Progenitor cell of endocrine pancreas (in vitro differentiated cells): ENCODE results near the gene MYO5A. TPM values are rescaled to one million over a fixed set of nuclear protein-coding genes. Genes with fewer than 3 reads are reported as not detected.
"Not testable (repeated sequence)": the region's sequence is repeated elsewhere in the genome, so short reads cannot be mapped to it uniquely, and the experiment has no call there.

Source experiments
- DNase-seq: peaks from one replicate; pipeline ENCODE4 v3.0.0; 2021; ENCODE audit warnings: low spot score; ENCODE audit not compliant: unreplicated experiment
- H3K27ac Mint-ChIP-seq: 2 replicates; pipeline ENCODE4 v1.8.0; 2021; ENCODE audit warnings: mild to moderate bottlenecking, moderate library complexity, mixed read lengths
- H3K27me3 Mint-ChIP-seq: 2 replicates; pipeline ENCODE4 v1.8.0; 2021; ENCODE audit warnings: mixed read lengths
- H3K36me3 Mint-ChIP-seq: 2 replicates; pipeline ENCODE4 v1.8.0; 2022; ENCODE audit warnings: mixed read lengths; ENCODE audit not compliant: insufficient read depth
- H3K4me1 Mint-ChIP-seq: 2 replicates; pipeline ENCODE4 v1.8.0; 2021; ENCODE audit warnings: low read depth, mixed read lengths
- H3K4me3 Mint-ChIP-seq: 2 replicates; pipeline ENCODE4 v1.8.0; 2021; ENCODE audit warnings: low read depth, mild to moderate bottlenecking, moderate library complexity, mixed read lengths
- H3K9me3 Mint-ChIP-seq: 2 replicates; pipeline ENCODE4 v1.8.0; 2021; ENCODE audit warnings: low read depth, mixed read lengths
- total RNA-seq: library from RNA; stranded (reverse); gene quantifications from 2 replicates; pipeline ENCODE4 v1.2.1, GENCODE V29; 2021
- TF ChIP-seq, protein P1 (sequence below): fragments of 200-600 bp; sonication (generic); IDR thresholded peaks from one replicate; pipeline ENCODE4 v1.5.0; 2021; ENCODE audit warnings: antibody characterized with exemption, mild to moderate bottlenecking; ENCODE audit not compliant: unreplicated experiment

Gene MYO5A
- total RNA-seq, 1 donor from 2014 or later, result 31.0 TPM

DNA sequence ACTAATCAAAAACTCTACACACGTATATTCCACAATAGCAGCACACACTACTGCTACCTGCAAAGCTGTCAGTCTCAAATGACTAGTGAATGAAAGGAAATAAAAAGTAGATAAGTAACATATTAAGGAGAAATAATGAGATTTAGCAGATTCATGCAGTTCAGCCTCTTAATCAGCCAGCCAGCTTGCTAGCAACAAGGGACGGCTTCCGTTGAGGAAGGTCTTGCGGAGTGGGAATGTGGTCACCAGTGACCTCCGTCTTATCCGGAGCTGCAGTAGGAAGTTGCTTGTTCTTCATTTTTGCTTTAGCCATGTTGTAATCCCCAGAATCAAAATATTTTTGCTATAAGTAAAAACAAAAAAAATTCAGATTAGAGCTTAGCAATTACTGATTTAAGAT, 23.1 kb upstream of the MYO5A start:
- peaks cover 10% of the 10 kb centered on the region for H3K4me1 Mint-ChIP-seq
- H3K9me3 Mint-ChIP-seq, result no peaks in the 10 kb centered on the region
- no peak for DNase-seq
- TF ChIP-seq, protein P1, sequence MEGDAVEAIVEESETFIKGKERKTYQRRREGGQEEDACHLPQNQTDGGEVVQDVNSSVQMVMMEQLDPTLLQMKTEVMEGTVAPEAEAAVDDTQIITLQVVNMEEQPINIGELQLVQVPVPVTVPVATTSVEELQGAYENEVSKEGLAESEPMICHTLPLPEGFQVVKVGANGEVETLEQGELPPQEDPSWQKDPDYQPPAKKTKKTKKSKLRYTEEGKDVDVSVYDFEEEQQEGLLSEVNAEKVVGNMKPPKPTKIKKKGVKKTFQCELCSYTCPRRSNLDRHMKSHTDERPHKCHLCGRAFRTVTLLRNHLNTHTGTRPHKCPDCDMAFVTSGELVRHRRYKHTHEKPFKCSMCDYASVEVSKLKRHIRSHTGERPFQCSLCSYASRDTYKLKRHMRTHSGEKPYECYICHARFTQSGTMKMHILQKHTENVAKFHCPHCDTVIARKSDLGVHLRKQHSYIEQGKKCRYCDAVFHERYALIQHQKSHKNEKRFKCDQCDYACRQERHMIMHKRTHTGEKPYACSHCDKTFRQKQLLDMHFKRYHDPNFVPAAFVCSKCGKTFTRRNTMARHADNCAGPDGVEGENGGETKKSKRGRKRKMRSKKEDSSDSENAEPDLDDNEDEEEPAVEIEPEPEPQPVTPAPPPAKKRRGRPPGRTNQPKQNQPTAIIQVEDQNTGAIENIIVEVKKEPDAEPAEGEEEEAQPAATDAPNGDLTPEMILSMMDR, result no peak
- no peaks in the 10 kb centered on the region for H3K27me3 Mint-ChIP-seq
- peaks cover 21% of the 10 kb centered on the region for H3K36me3 Mint-ChIP-seq
- no peak overlapping the region for H3K27ac Mint-ChIP-seq
- no peak overlapping the region for H3K4me3 Mint-ChIP-seq

DNA sequence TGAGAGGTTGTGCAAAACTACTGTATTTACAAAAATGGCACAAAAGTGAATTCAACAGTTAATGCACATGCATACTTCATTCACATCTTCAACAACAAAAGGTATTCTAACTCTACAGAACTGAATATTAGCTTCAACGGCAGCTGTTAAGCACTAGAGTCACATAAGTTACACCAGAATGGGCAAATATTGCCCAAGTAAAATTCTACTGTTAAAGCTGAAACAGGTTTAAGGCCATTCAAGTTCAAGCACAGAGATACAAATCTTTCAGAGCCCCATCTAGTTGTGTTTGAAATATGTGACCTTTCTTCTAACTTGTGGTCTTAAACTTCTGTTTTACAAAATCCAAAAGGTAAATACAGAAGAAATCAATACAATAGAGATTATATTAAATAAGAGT, 22.5 kb upstream of the MYO5A start:
- not testable (repeated sequence) for H3K27me3 Mint-ChIP-seq, H3K9me3 Mint-ChIP-seq, H3K27ac Mint-ChIP-seq, H3K4me1 Mint-ChIP-seq, DNase-seq, H3K4me3 Mint-ChIP-seq
- peaks cover 27% of the 10 kb centered on the region for H3K36me3 Mint-ChIP-seq

DNA sequence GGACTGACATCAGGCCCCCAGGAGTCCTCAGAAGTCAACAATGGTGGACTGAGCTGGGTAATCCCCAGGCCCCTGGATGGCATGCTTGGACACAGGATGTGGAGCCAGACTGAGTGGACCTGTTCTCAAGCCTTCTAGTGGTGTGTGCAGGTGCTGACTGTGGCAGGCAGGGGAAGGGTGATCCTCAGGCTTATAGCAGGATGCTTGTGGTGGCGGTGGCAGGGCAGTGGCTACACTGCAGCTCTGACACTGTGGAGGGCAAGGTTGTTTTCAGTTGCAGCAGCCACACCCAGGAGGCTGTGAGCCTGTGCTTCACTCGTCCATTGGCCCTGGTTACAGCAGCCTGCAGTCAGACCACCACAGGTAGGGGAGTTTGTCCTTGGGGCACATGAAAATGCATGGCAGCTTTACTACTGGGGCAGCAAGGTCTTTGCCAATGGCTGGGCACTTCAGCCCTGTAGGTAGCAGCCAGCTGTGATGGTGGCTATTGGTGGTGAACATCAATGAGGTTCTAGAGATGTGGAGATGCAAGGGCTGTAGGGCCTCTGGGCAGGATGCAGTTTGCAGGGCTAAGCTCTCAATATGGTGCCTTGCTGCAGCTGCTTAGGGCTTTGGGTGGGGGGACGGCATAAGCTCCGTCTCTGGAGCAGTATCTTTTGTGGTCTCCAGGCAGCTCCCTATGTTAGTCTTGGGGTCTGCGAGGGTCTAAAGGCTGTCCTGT, 17.5 kb upstream of the MYO5A start:
- no peak overlapping the region for H3K4me3 Mint-ChIP-seq
- peaks cover 4% of the 10 kb centered on the region for H3K9me3 Mint-ChIP-seq
- DNase-seq, result no peak
- H3K4me1 Mint-ChIP-seq, result no peaks in the 10 kb centered on the region
- no peak overlapping the region for H3K27ac Mint-ChIP-seq
- no peaks in the 10 kb centered on the region for H3K27me3 Mint-ChIP-seq
- TF ChIP-seq, protein P1, result no peak
- H3K36me3 Mint-ChIP-seq, result peaks cover 32% of the 10 kb centered on the region

DNA sequence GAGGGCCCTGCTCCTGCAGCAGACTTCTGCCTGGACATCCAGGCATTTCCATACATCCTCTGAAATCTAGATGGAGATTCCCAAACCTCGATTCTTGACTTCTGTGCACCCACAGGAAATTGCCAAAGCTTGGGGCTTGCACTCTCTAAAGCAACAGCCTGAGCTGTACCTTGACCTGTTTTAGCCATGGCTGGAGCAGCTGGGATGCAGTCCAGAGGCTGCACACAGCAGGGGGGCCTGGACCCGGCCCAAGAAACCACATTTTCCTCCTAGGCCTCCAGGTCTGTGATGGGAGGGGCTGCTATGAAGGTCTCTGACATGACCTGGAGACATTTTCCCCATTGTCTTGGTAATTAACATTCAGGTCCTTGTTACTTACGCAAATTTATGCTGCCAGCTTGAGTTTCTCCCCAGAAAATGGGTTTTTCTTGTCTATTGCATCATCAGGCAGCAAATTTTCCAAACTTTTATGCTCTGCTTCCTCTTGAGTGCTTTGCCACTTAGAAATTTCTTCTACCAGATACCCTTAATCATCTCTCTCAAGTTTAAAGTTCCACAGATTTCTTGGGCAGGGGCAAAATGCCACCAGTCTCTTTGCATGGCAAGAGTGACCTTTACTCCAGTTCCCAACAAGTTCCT, 11.8 kb upstream of the MYO5A start:
- no peak overlapping the region for H3K4me3 Mint-ChIP-seq
- no peaks in the 10 kb centered on the region for H3K4me1 Mint-ChIP-seq
- no peak for DNase-seq
- no peak overlapping the region for H3K27ac Mint-ChIP-seq
- peaks cover 6% of the 10 kb centered on the region for H3K36me3 Mint-ChIP-seq
- peaks cover 14% of the 10 kb centered on the region for H3K9me3 Mint-ChIP-seq
- no peaks in the 10 kb centered on the region for H3K27me3 Mint-ChIP-seq
- TF ChIP-seq, protein P1, result no peak

DNA sequence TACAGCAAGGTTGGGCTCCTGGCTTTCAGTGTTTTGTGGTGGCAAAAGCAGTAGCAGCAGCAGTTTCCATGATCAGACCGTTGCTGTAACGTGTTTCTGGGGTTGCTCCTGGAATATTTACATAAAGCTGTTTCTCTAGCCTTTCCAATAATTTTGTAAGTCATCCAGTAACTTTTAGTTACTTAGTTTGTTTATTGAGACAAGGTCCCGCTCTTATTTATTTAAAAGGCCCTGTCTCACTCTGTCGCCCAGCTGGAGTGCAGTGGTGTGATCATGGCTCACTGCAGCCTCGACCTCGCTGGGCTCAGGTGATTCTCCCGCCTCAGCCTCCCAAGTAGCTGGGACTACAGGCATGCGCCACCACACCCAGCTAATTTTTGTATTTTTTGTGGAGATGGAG, 8.8 kb upstream of the MYO5A start:
- H3K4me3 Mint-ChIP-seq, result no peak overlapping the region
- TF ChIP-seq, protein P1, result no peak
- H3K4me1 Mint-ChIP-seq, result no peaks in the 10 kb centered on the region
- peaks cover 2% of the 10 kb centered on the region for H3K36me3 Mint-ChIP-seq
- DNase-seq, result no peak
- no peak overlapping the region for H3K27ac Mint-ChIP-seq
- peaks cover 17% of the 10 kb centered on the region for H3K27me3 Mint-ChIP-seq
- peaks cover 11% of the 10 kb centered on the region for H3K9me3 Mint-ChIP-seq

DNA sequence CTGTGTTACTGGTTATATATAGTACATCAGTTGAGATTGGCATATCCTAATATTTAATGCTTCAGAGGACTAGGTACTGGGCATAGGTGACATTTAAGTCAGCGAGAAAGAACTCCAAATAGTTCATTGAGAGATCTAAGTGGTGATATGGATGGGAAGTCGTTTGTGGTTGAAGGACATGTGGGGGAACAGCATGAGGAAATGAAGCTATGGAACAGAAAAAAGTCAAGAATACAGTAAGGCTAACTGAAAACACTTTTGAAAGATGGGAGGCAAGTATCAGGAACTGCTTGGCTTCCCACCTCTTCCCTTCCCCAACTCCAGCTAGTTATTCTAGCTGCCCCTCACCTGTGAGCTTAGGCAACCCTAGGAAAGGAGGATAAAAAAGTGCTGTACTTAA, 3.7 kb upstream of the MYO5A start:
- Mint-ChIP-seq H3K27ac (no peak overlapping the region), H3K4me1 (peaks cover 11% of the 10 kb centered on the region), H3K36me3 (no peaks in the 10 kb centered on the region), H3K4me3 (no peak overlapping the region), H3K9me3 (no peaks in the 10 kb centered on the region), H3K27me3 (peaks cover 54% of the 10 kb centered on the region)
- TF ChIP-seq, protein P1, result no peak
- DNase-seq, result no peak
